ENCODE data around the gene RAB34. TPM values are rescaled to one million over a fixed set of nuclear protein-coding genes. Genes with fewer than 3 reads are reported as not detected.
"Not testable (repeated sequence)": the region's sequence is repeated elsewhere in the genome, so short reads cannot be mapped to it uniquely, and the experiment has no call there.

RAB34 gene
- polyA plus RNA-seq, 12 donors, result 49.7 to 98.2 (median 66.4) TPM; not detected in 1

DNA sequence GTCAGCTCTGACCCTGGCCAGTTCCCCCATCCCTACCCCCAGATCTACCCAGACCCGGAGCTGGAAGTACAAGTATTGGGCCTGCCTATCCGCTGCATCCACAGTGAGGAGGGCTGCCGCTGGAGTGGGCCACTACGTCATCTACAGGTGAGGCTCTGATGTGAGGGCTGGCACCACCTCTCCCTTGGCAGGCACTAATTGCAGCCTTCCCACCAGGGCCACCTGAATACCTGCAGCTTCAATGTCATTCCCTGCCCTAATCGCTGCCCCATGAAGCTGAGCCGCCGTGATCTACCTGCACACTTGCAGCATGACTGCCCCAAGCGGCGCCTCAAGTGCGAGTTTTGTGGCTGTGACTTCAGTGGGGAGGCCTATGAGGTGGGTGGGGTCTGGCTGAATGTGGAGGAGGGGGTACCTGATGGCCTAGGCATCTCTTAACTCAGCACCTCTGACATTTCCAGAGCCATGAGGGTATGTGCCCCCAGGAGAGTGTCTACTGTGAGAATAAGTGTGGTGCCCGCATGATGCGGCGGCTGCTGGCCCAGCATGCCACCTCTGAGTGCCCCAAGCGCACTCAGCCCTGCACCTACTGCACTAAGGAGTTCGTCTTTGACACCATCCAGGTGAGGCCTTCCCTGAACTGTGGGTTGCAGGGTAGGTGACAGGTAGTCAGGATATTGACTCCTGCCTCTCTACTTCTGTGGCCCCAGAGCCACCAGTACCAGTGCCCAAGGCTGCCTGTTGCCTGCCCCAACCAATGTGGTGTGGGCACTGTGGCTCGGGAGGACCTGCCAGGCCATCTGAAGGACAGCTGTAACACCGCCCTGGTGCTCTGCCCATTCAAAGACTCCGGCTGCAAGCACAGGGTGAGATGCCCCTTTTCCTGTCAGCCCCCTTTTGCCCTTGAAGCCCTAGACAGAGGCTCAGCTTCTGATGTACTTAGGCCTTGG lies 30.4 kb upstream of the RAB34 start:
- no peak for DNase-seq

DNA sequence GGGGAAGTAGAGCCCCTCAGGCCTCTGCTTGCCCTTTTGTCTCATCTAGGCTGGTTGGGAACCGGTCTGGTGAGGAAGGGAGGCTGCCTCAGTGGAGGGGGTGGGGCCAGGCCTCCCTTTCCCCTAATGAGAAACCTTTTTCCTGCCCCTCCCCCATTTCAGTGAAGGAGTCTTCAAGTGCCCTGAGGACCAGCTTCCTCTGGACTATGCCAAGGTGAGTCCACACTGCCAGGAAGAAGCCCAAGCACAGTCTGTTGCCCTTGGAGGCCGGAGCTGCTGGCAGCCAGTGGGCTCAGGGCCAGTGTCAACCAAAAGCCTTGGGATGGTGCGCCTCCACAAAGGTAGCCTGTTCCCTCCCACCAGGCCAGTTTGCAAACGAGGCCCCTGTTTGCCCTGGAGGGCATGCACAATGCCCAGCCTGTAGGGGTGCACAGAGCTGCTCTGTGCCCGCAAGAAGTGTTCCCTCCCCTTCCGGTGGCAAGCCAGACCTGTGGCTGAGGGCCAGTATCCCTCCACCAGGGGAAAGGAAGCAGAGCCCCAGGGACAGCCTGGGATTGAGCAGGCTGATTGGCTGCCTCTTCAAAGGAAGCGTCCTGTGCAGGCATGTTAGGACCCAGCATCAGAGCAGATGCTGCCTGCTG lies 29.5 kb upstream of the RAB34 start:
- no peak for DNase-seq

DNA sequence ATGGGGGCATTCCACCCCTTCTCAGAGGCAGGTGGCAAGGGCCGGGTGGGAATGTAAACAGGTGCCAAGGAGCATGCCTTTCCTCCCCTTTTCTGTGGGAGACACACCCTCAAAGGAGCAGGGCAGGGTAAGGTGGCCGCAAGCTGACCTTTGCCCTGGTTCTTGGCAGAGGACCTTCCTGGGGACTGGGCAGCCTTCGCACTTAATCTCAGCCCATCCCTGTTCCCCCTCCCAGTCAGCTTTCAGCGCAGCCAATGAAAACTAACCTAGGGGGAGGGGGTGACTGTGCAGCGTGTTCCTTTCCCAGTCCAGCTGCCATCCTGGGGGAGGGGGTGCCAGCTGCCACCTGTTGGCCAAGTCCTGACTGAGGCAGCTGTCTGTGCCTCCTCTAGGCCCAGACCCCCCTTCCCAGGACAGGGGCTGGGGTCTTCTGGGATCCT lies 29.0 kb upstream of the RAB34 start:
- no peak for DNase-seq

DNA sequence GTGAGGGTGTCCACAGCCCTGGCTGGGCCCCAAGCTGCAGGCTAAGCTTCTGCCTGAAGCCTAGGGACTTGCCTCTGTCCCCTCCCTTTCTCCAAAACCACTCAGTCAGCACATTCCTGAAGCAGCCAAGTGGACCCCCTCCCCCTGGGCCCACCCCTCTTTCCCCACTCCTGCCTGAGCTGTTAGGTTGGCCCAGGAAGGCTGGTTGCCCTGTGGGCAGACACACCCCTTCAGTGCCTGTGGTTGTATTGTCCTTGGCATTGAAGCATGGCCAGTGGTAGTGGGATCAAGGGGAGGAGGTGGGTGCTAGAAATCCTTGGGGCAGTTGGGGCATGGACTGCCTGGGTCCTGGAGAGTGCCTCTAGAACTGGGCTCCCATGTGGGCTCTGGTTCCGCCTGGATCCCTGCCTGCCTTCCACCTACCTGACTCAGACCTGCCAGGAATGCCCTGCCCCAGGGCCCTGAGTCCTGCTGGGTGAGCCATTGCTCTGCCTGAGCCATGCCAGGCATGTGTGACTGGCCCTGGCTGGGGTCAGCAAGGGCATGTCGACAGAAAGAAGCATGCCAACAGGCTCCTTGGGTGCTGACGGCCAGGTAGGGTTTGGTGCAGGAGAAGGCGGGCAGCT lies 28.2 kb upstream of the RAB34 start:
- no peak for DNase-seq

DNA sequence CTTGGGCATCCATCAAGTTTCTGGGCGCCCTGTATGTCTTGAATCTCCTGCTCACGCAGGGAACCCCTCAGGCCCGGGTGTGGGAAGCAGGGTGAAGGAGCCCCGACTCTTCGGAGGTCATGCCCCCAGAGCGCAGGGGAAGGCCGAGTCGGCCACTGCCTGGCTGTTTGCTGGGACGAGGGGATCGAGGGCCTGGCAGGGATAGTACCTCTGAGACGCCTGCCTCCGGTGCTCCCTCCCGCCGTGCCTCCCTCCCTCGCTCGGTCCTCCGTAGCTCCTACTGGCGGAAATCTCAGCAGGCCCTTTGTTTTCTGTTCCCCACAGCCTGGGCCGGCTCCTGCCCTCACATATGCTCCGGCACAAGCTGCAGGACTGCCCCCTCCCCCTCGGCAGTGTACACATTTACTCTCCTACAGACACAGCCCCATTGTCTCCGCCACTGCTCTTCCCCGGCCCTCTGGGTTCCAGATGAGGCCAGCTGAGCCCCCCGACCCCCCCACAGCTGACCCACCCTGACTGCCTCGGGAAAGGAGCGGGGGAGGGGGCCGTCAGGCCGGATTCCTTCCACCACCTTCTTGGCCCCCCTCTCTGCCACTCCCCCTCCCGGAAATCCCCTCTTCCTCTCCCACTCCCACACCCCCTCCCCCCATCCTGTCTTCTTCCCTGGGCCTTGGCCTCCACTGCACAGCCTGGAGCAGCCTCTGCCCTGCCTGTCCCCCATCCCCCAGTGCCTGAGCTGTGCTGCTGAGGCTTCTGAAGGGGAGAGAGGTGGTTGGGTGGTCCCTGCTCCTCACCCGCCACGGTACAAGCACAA lies 27.5 kb upstream of the RAB34 start:
- DNase-seq, result peak; percentile 57

DNA sequence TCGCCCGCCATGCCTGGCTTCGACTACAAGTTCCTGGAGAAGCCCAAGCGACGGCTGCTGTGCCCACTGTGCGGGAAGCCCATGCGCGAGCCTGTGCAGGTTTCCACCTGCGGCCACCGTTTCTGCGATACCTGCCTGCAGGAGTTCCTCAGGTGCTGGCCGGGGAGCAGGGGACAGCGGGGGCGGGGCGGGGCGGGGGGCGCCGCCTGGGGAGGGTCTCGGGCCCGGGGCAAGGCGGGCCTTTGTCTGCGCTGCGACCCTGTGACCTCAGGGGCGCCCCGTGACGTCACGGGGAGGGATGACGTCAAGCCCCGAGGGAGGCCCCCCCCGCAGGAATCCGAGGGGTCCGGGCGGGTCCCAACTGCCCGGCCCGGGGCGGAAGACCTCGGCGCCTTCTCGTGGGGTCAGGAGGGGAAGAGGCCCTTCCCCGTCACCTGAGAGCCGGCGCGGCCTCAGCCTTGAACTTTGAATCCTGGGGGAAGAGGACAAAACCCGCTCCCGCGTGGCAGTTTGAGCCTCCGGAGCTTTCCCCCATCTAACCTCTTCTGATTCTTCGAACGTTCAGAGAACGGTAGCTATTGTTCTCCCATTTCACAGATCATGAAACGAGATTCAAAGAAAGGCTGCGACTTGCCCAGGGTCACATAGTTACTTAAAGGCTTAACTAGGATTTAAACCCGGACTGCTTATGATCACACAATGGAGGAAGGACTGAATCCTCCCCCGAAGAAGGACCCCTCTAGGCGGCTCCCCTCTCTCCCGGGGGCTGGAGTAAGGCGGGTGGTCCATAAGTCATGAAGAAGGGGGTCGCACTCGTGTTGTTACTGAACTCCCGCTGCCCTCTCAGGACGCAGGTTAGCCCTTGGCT lies 26.7 kb upstream of the RAB34 start:
- peak; percentile 65 for DNase-seq

DNA sequence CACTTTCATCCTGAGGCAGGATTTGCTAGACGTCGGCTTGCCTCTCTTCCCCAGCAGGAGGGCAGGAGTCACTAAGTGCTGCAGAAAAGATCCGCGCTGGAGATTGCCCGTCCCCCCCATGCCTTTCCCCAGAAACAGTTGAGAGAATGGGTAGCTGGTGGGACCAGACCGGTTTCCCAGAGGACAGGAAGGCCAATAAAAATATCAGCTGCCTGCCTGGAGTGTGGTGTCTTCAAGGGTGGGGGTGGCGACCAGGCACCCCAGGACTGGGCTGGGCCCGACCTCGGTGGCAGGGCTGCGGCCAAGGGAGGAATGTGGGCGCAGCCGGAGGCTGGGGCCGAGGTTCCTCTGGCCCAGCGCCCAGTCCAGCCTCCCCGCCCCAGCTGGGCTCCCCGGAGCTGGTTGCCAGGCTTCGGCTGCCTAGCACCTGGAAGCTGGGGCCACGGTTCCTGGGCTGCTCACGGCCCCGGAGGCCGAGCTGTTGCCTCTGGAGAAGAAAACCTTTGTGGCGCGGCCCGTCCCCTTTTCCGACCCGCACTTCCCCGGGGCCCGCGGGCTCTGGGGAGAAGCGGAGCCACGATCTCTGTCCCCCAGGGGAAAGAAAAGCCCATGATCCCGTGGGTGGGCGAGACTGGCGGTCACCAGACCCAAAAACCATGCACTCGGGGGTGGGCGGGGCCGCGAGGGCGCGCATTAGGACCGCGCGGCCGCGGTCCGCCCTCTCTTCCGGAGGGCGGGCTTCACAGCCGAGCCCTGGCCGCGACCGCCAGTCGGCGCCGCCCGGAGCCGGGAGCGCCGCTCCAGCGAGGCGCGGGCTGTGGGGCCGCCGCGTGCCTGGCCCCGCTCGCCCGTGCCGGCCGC lies 25.8 kb upstream of the RAB34 start, which contains the start of gene TRAF4:
TRAF4 (plus strand) TSS at position 769 of the 861 bp plus-strand sequence. CDS start 102 bp downstream, outside the sequence.
- DNase-seq, result peak; percentile 86

DNA sequence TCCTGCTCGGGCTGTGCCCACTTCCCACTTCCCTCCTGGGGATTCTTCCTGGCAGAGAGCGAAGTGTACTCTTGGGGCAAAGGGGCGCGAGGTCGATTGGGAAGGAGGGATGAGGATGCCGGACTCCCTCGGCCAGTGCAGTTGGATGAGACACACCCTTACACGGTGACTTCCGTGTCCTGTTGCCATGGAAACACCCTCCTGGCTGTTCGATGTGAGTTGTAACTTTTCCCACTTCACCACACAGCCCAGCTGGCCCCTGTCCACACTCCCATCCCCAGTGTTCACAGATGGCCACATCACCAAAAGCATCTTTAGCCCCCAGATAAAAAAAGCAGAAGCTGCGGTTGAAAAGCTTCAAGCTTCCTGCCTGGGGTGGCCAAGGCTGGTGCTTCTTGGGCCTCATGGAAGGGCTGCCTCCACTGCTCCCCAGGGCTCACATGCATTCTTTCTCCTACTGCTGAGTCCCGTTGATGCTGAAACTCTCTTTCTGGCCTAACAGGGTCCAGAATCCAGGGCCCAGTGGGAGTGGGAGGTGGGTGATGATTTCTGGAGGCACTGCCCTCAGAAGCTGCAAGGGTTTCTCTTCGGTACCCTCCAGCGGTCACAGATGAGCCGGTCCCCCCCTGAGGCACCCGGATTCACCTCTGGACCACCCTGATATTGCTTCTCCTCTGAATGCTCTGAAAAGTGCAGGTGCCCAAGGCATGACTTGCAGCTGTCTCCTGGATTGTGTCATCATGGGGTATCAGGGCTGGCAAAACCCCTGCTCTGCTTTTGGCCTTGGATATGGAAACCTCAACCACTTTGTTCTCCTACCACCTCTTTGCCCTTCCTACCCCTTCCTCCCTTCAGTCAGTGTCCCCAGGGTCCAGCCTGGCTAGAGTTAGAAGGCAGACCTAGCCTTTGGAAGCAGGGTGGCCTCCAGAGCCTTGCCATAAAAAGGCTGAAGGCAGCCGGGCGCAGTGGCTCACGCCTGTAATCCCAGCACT lies 24.0 kb upstream of the RAB34 start:
- DNase-seq, result no peak

DNA sequence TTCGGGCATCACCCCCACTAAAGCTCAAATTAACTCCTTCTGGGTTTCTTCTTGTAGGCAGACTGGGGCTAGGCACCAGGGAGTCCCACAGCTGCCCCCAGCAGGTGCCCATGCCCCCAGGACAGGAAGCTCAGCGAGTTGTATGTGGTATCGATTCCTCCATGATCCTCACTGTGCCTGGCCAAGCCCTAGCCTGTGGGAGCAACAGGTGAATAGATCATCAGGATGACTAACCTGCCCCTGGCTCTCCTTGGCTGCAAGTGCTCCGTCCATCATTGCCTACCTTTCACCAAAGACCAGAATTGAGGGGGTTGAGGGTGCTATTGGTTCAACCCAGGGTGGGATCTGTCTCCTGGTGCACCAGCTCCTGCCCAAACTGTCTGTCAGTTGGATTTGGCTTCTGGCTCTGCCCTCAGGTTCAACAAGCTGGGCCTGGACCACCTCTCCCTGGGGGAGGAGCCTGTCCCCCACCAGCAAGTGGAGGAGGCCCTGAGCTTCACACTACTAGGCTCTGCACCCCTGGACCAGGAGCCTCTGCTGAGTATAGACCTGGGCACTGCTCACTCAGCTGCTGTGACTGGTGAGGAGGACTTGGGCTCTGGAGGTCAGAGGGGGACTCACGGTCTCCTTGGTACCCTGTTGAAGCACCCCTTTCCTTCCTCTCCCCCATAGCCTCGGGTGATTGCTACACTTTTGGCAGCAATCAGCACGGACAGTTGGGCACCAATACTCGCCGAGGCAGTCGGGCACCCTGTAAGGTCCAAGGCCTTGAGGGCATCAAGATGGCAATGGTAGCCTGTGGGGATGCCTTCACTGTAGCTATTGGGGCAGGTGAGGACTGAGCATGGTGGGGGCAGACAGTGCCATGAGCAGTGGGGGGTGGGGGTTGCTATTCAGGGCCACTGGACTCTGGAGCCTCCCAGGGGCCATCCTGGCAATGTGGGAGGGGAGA lies 23.0 kb upstream of the RAB34 start:
- no peak for DNase-seq

DNA sequence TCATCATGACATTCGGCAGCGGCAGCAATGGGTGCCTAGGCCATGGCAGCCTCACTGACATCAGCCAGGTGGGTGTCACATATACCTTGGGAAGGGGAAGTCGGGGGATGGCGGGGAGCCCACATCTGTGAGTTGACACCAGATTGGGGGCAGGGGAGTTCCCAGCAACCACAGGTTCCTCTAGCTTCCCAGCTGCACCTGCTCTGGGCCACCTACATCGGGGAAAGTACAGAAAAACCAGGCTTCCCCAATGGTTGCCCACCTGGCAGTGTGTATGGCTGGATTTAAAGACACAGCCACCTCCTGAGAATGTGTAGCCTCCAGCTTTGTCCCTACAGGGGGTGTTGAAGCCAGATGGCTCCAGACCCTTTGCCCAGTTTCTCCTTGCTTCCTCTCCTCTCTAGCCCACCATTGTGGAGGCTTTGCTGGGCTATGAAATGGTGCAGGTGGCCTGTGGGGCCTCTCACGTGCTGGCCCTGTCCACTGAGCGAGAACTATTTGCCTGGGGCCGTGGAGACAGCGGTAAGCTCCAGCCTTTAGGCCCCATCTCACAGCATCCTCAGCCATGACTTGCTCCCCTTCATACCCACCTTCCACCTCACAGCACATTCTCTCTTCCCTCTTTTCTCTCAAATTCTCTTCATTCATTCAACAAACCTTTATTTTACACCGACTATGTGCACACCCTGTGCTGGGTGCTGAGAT lies 21.2 kb upstream of the RAB34 start:
- no peak for DNase-seq

DNA sequence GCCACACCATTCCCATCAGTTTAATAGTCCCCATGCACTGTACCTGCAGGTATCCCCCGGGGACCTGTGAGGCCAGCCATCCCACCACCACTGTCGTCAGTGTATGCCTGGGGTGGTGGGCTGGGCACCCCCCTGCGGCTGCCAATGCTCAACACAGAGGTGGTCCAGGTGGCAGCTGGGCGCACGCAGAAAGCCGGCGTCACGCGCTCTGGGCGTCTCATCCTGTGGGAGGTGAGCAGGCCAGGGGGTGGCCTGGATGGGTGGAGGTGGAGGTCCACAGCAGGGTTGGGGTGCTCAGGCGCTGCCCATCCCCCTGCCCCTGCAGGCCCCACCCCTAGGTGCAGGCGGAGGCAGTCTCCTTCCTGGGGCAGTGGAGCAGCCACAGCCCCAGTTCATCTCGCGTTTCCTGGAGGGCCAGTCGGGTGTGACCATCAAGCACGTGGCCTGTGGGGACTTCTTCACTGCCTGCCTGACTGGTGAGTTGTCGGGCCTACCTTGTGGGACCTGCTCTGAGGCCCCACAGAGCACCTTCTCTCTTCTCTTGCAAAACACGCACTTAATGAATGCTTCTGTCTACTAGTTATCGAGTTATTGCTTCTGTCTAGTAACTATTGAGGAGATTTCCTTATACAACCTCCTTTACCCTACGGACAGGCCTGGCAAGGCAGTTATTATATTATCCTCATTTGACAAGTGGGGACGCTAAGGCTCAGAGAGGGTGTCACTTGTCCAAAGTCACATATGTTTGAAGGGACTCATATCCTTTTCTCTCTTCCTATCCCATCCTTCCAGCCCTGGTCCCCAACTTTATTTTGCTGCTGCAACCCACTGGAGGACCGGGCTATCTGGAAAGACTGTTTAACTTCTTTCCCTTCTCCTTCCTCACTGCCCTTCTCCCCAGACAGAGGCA lies 20.4 kb upstream of the RAB34 start:
- no peak for DNase-seq

DNA sequence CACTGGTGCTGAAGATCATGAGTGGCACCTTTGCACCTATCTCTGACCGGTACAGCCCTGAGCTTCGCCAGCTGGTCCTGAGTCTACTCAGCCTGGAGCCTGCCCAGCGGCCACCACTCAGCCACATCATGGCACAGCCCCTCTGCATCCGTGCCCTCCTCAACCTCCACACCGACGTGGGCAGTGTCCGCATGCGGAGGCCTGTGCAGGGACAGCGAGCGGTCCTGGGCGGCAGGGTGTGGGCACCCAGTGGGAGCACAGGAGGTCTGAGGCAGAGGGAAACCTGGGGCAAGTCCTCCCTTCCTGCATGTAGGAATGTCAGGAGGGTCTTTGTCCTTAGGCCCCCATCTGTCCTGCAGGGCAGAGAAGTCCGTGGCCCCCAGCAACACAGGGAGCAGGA lies 19.6 kb upstream of the RAB34 start:
- no peak for DNase-seq

DNA sequence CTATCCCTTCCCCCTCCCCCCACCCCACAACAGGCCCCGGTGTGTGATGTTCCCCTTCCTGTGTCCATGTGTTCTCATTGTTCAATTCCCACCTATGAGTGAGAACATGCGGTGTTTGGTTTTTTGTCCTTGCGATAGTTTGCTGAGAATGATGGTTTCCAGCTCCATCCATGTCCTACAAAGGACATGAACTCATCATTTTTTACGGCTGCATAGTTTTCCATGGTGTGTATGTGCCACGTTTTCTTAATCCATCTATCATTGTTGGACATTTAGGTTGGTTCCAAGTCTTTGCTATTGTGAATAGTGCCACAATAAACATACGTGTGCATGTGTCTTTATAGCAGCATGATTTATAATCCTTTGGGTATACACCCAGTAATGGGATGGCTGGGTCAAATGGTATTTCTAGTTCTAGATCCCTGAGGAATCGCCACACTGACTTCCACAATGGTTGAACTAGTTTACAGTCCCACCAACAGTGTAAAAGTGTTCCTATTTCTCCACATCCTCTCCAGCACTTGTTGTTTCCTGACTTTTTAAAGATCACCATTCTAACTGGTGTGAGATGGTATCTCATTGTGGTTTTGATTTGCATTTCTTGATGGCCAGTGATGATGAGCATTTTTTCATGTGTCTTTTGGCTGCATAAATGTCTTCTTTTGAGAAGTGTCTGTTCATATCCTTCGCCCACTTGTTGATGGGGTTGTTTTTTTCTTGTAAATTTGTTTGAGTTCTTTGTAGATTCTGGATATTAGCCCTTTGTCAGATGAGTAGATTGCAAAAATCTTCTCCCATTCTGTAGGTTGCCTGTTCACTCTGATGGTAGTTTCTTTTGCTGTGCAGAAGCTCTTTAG lies 18.5 kb upstream of the RAB34 start:
- DNase-seq, result not testable (repeated sequence)

DNA sequence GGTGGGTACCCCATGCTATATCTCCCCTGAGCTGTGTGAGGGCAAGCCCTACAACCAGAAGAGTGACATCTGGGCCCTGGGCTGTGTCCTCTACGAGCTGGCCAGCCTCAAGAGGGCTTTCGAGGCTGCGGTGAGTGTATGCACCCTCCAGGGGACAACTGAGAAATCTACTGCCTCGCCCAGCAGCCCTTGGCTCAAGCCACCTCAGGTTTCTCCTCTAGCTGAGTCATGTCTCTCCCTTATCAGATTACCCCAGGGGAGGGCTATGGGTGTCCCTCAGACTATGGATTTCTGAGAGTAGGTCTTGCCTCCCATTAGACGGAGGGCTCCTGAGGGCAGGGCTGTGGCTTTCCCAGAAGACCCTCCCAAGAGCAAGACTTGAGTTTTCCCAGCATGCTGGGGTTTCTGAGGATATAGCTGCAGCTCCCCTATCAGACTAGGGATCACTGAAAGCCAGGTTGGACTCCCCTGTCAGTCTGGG lies 17.6 kb upstream of the RAB34 start:
- no peak for DNase-seq
